IMR-90 (cell line): ENCODE measurements around the gene TMCC3. TPM values are rescaled to one million over a fixed set of nuclear protein-coding genes. Genes with fewer than 3 reads are reported as not detected.

Experiments used
- ATAC-seq: fragments of 200-7000 bp; cut with Tn5 transposase; 2 replicates; pipeline ENCODE4 v1.9.1; 2020; ENCODE audit warnings: low read depth, mild to moderate bottlenecking, moderate library complexity
- BruUV-seq: library from RNA; stranded (reverse); fragments of 400-500 nt; replicated peaks from 2 replicates; lab custom pipeline; 2021; lab: Mats Ljungman, UMichigan
- CTCF ChIA-PET: fragments of 300-600 bp; formaldehyde crosslinking; extraction: SDS; loops from one replicate; lab custom pipeline; 2021; ENCODE audit warnings: antibody characterized with exemption; lab: Yijun Ruan, JAX
- POLR2A ChIA-PET: fragments of 300-600 bp; sonication (Branson Sonifier 250); formaldehyde crosslinking; loops from one replicate; lab custom pipeline; 2022; ENCODE audit warnings: antibody characterized with exemption; ENCODE audit not compliant: unreplicated experiment; lab: Charles Lee
- DNase-seq: peaks from one replicate; pipeline ENCODE4 v3.0.0; 2013
- H2AFZ ChIP-seq: replicated peaks from 2 replicates; pipeline ENCODE3; 2013; ENCODE audit warnings: low read length, mild to moderate bottlenecking; ENCODE audit not compliant: poor library complexity
- H2AK5ac ChIP-seq: 2 replicates; pipeline ENCODE4 v1.6.1; 2013; ENCODE audit warnings: low read depth, low read length, inconsistent platforms
- H2AK9ac ChIP-seq: replicated peaks from 2 replicates; pipeline ENCODE3; 2013; ENCODE audit warnings: mild to moderate bottlenecking, low read depth, low read length, moderate library complexity; ENCODE audit not compliant: poor library complexity
- H2BK120ac ChIP-seq: 2 replicates; pipeline ENCODE4 v1.6.1; 2013; ENCODE audit warnings: low read depth, low read length, inconsistent platforms
- H2BK15ac ChIP-seq: 3 replicates; pipeline ENCODE4 v1.6.1; 2013; ENCODE audit warnings: low read depth, low read length, inconsistent platforms
- H2BK20ac ChIP-seq: 2 replicates; pipeline ENCODE4 v1.6.1; 2013; ENCODE audit warnings: low read depth, mild to moderate bottlenecking, inconsistent platforms, low read length, moderate library complexity
- H2BK5ac ChIP-seq: 2 replicates; pipeline ENCODE4 v1.6.1; 2013; ENCODE audit warnings: mild to moderate bottlenecking, low read depth, low read length, inconsistent platforms; ENCODE audit not compliant: poor library complexity, severe bottlenecking
- H3K14ac ChIP-seq: replicated peaks from 2 replicates; pipeline ENCODE4 v1.6.1; 2013; ENCODE audit warnings: low read depth, low read length, inconsistent platforms
- H3K18ac ChIP-seq: 2 replicates; pipeline ENCODE4 v1.6.1; 2013; ENCODE audit warnings: low read depth, low read length, control low read depth
- H3K23ac ChIP-seq: 2 replicates; pipeline ENCODE4 v1.6.1; 2013; ENCODE audit warnings: low read depth, low read length, inconsistent platforms
- H3K27ac ChIP-seq: 2 replicates; pipeline ENCODE4 v1.5.1; 2013; ENCODE audit warnings: mild to moderate bottlenecking, control low read depth, low read length; ENCODE audit not compliant: insufficient read depth
- H3K27me3 ChIP-seq: 2 replicates; pipeline ENCODE4 v1.6.1; 2013; ENCODE audit warnings: low read length; ENCODE audit not compliant: control insufficient read depth, insufficient read depth
- H3K36me3 ChIP-seq: 2 replicates; pipeline ENCODE4 v1.6.1; 2013; ENCODE audit warnings: low read length, mixed read lengths; ENCODE audit not compliant: control insufficient read depth, insufficient read depth
- H3K4ac ChIP-seq: 2 replicates; pipeline ENCODE4 v1.6.1; 2013; ENCODE audit warnings: low read depth, low read length, inconsistent platforms
- H3K4me1 ChIP-seq: 2 replicates; pipeline ENCODE4 v1.6.1; 2013; ENCODE audit warnings: low read length, mixed read lengths; ENCODE audit not compliant: control insufficient read depth, insufficient read depth
- H3K4me2 ChIP-seq: 2 replicates; pipeline ENCODE4 v1.6.1; 2013; ENCODE audit warnings: low read depth, mild to moderate bottlenecking, control low read depth, low read length, moderate library complexity
- H3K4me3 ChIP-seq: 2 replicates; pipeline ENCODE4 v1.5.1; 2013; ENCODE audit warnings: low read depth, mild to moderate bottlenecking, control low read depth, low read length, moderate library complexity; ENCODE audit not compliant: insufficient read depth
- H3K56ac ChIP-seq: 2 replicates; pipeline ENCODE4 v1.6.1; 2013; ENCODE audit warnings: low read length, inconsistent platforms; ENCODE audit not compliant: insufficient read depth; ENCODE audit errors: extremely low read depth
- H3K79me1 ChIP-seq, 2 experiments: 2 replicates each; pipeline ENCODE4 v1.6.1; 2013; ENCODE audit warnings: low read length in 2 of 2, inconsistent platforms in 1 of 2, low read depth in 1 of 2
- H3K9ac ChIP-seq: 2 replicates; pipeline ENCODE4 v1.6.1; 2013; ENCODE audit warnings: low read depth, low read length, control low read depth
- H3K9me1 ChIP-seq: 2 replicates; pipeline ENCODE4 v1.6.1; 2013; ENCODE audit warnings: low read length, inconsistent platforms; ENCODE audit not compliant: insufficient read depth
- H3K9me3 ChIP-seq: 2 replicates; pipeline ENCODE4 v1.6.1; 2013; ENCODE audit warnings: low read length; ENCODE audit not compliant: control insufficient read depth, insufficient read depth
- H4K20me1 ChIP-seq: 2 replicates; pipeline ENCODE4 v1.6.1; 2013; ENCODE audit warnings: low read length, inconsistent platforms; ENCODE audit not compliant: insufficient read depth
- H4K5ac ChIP-seq: 2 replicates; pipeline ENCODE4 v1.6.1; 2013; ENCODE audit warnings: mild to moderate bottlenecking, low read depth, low read length, control low read depth
- H4K8ac ChIP-seq, 2 experiments: 2 replicates each; pipeline ENCODE4 v1.6.1; 2013; ENCODE audit warnings: low read depth in 2 of 2, low read length in 2 of 2, control low read depth in 1 of 2, inconsistent platforms in 1 of 2
- H4K91ac ChIP-seq: 2 replicates; pipeline ENCODE4 v1.6.1; 2013; ENCODE audit warnings: low read depth, low read length, inconsistent platforms; ENCODE audit not compliant: insufficient read depth
- MAZ ChIP-seq: IDR thresholded peaks from 2 replicates; pipeline ENCODE4 v1.6.1; 2012; ENCODE audit warnings: low read depth, mild to moderate bottlenecking, low read length, improper control_type of control experiment, moderate library complexity, borderline replicate concordance
- POLR2A ChIP-seq: IDR thresholded peaks from 2 replicates; pipeline ENCODE4 v1.6.1; 2012; ENCODE audit warnings: mild to moderate bottlenecking, low read depth, low read length
- SMC3 ChIP-seq: fragments of 150-350 bp; IDR thresholded peaks from 2 replicates; pipeline ENCODE4 v1.6.1; 2016; ENCODE audit warnings: low read depth, mild to moderate bottlenecking, antibody characterized with exemption, low read length, moderate library complexity
- WGBS, 2 experiments: methylation state at CpG; one replicate each; pipeline versions ENCODE4 v1.1.5 to v1.1.7; 2013; ENCODE audit warnings: missing lambda C conversion rate in 2 of 2; ENCODE audit not compliant: insufficient read length in 1 of 2; ENCODE audit errors: extremely low coverage in 2 of 2; 5-methylcytosine and 5-hydroxymethylcytosine counted together
- dilution Hi-C: fragments of 300-500 bp; cut with HindIII; formaldehyde crosslinking; loops from one replicate; pipeline ENCODE4 v1.14.3; 2018; ENCODE audit warnings: low sequenced_read_pairs; ENCODE audit not compliant: unreplicated experiment
- in situ Hi-C: fragments of 300-500 bp; cut with MboI; formaldehyde crosslinking; loops from 3 replicates; pipeline ENCODE4 v1.14.3; 2019; ENCODE audit warnings: low sequenced_read_pairs, inconsistent platforms, mixed read lengths
- intact Hi-C: fragments of 100-400 bp; cut with micrococcal nuclease; formaldehyde crosslinking; loops from 2 replicates; pipeline ENCODE4 v1.10.0; 2022
- polyA plus RNA-seq, 3 experiments: library from polyadenylated mRNA; depleted of rRNA; stranded (reverse); fragments of >200 nt; gene quantifications; 2 replicates each; pipeline ENCODE4 v1.2.3, GENCODE V29; 2012; ENCODE audit warnings: low replicate concordance in 1 of 3
- total RNA-seq: library from RNA; depleted of rRNA; stranded (reverse); fragments of >200 nt; gene quantifications from 2 replicates; pipeline ENCODE4 v1.2.3, GENCODE V29; 2012

Gene TMCC3
- total and polyA plus RNA-seq, 2 of the 4 experiments (the other 2 are of a cell fraction): 0.14 to 0.36 TPM

- no peak overlapping the region for H3K14ac ChIP-seq
- ATAC-seq: no peak
Observed at GRCh38 chr12:94674051-94674451, 23.7 kb upstream of the TMCC3 start.

More at GRCh38 chr12:94674051-94674451, 23.7 kb upstream of the TMCC3 start:
- no peak overlapping the region for H3K9ac ChIP-seq
- TF ChIP-seq SMC3: no peak
- no peak for TF ChIP-seq MAZ
- no peak for TF ChIP-seq POLR2A
- no peaks in the 10 kb centered on the region for H3K79me1 ChIP-seq
- DNase-seq: no peak
- in situ Hi-C loops (no loop called here), intact Hi-C loops (no loop called here), dilution Hi-C loops (no loop called here)
- H3K18ac ChIP-seq: no peak overlapping the region
- no peaks in the 10 kb centered on the region for H3K9me1 ChIP-seq
- H4K91ac ChIP-seq: no peak overlapping the region
- H3K4me2 ChIP-seq: no peak overlapping the region
- no peak overlapping the region for H2AFZ ChIP-seq
- H3K56ac ChIP-seq: no peak overlapping the region
- no peak overlapping the region for H2BK15ac ChIP-seq
- no peaks in the 10 kb centered on the region for H3K4me1 ChIP-seq
- no peak overlapping the region for H2AK9ac ChIP-seq
- H3K4ac ChIP-seq: no peak overlapping the region
- H3K27me3 ChIP-seq: peaks cover 4% of the 10 kb centered on the region
- CTCF ChIA-PET: no interaction called here
- no peak overlapping the region for H4K8ac ChIP-seq
- H2BK5ac ChIP-seq: no peak overlapping the region
- H3K4me3 ChIP-seq: no peak overlapping the region
- H3K27ac ChIP-seq: no peak overlapping the region
- H2BK20ac ChIP-seq: no peak overlapping the region
- WGBS, 2 experiments: no CpG with 5 or more reads among the region's 2 CpGs
- H3K36me3 ChIP-seq: no peaks in the 10 kb centered on the region
- no peak overlapping the region for H2BK120ac ChIP-seq
- no TSS peak for BruUV-seq
- H4K5ac ChIP-seq: no peak overlapping the region
- POLR2A ChIA-PET: no interaction called here
- no peak overlapping the region for H3K23ac ChIP-seq
- no peaks in the 10 kb centered on the region for H4K20me1 ChIP-seq
- no peaks in the 10 kb centered on the region for H3K9me3 ChIP-seq
- no peak overlapping the region for H2AK5ac ChIP-seq
